Kidney tubule cell (primary cell): ENCODE results near the gene MPEG1.

ENCODE experiments used
- DNase-seq: peaks from one replicate; pipeline ENCODE4 v3.0.0-alpha.2; 2018; ENCODE audit warnings: low spot score

The MPEG1 gene

DNA sequence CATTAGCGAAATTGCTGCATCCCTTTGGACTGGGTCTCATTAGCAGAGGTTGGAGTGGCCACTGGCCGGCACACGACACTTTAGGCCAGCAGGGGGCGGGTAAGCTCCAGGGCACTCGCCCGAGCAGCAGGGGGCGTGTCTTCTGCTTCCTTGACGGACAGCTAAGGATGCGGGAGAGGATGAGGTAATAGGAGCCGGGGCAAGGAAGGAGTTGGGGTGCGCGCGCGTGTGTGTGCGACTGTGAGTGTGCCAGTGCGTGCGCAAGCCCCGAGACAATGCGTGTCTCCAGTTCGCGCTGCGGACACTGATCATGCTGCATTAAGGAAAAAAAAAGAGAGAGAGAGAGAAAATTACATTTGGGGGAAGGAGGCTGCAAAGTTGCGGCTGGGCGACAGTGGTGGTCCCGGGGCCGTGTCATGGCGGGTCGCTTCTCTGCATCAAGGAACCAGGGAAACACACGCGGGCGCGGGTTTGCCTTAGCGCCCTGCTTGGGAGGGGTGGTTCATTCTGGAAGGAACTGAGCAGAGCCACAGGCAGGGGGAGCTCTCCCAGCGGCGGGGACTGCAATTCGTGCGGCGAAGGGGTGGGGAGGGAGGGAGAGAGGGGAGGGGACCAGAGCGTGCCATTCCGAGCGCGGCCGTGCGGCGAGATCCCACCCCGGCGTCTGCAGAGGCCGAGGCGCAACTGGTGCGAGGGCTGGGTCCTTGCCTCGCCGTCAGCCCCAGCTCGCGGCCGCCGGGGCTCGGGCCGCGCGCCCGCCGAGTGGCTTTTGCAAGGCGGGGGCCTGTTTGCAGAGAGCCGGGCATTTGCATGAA is 41.0 kb downstream of the MPEG1 start, which contains the start of gene DTX4:
Gene DTX4 (plus strand): TSS at position 625 of the 815 bp plus-strand sequence. CDS start 464 bp downstream, outside the sequence.
- DNase-seq, result peak; percentile 90

DNA sequence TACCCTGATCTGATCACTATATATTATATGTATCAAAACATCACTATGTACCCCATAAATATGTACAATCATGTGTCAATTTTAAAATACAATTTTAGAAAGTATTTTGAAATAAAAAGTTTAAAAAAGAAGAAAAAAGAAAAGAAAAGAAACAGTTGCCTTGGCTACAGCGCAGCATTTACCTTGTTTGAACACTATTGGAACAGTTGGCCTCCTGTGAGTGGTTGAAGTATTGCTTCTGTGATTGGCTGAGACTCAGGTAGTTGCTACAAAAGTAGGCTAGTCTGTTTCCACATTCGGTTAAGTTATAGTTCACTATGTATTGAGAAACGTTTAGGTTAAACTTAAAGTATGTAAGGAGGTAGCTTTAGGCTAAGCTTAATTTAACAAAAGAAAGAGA is 48.7 kb downstream of the MPEG1 start:
- DNase-seq, result no peak
